Measurements from ENCODE around the gene CD22.
"Not testable (repeated sequence)": the region's sequence is repeated elsewhere in the genome, so short reads cannot be mapped to it uniquely, and the experiment has no call there.

Gene CD22

DNA sequence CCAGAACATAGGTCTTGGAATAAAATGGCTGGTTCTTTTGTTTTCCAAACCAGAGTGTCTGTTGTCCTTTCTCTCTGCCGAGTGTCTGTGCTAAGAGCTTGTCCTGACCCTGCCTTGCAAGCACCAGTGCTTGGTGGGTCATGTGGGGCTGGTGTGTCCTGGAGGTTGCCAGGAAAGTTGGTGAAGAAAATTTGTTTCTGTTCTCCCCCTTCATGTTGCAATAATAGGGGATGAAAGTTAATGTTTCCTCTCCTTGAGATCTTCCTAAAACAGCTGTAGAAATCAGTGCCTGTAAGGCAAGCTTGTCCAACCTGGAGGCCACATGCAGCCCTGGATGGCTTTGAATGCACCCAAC is 43.9 kb upstream of the CD22 start:
- TF ChIP-seq, protein P1, sequence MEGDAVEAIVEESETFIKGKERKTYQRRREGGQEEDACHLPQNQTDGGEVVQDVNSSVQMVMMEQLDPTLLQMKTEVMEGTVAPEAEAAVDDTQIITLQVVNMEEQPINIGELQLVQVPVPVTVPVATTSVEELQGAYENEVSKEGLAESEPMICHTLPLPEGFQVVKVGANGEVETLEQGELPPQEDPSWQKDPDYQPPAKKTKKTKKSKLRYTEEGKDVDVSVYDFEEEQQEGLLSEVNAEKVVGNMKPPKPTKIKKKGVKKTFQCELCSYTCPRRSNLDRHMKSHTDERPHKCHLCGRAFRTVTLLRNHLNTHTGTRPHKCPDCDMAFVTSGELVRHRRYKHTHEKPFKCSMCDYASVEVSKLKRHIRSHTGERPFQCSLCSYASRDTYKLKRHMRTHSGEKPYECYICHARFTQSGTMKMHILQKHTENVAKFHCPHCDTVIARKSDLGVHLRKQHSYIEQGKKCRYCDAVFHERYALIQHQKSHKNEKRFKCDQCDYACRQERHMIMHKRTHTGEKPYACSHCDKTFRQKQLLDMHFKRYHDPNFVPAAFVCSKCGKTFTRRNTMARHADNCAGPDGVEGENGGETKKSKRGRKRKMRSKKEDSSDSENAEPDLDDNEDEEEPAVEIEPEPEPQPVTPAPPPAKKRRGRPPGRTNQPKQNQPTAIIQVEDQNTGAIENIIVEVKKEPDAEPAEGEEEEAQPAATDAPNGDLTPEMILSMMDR (IDR thresholded peaks at IDR 0.05; ENCODE audit: control extremely low read depth, extremely low read depth, low read depth, missing control alignments): no peak
- POLR2A ChIA-PET: no interaction called here
- CTCF ChIA-PET: interaction anchor here (1.4 kb wide), 1 partner anchor 13 kb away, joined by 3 read pairs; no protein-coding TSS in a partner anchor
- no peak for DNase-seq (ENCODE audit: extremely low spot score)

- POLR2A ChIA-PET: not testable (repeated sequence)
Measured at GRCh38 chr19:35285465-35285864, 43.5 kb upstream of the CD22 start.

GRCh38 chr19:35286101-35286500 is 42.9 kb upstream of the CD22 start:
- POLR2A ChIA-PET; DNase-seq (ENCODE audit: extremely low spot score): not testable (repeated sequence)
- CTCF ChIA-PET: interaction anchor here (1.2 kb wide), 1 partner anchor 224 kb away, joined by 4 read pairs; no protein-coding TSS in a partner anchor

More at GRCh38 chr19:35285465-35285864, 43.5 kb upstream of the CD22 start:
- DNase-seq (ENCODE audit: extremely low spot score): not testable (repeated sequence)
- CTCF ChIA-PET: interaction anchor here (1.4 kb wide), 1 partner anchor 13 kb away, joined by 3 read pairs; no protein-coding TSS in a partner anchor

DNA sequence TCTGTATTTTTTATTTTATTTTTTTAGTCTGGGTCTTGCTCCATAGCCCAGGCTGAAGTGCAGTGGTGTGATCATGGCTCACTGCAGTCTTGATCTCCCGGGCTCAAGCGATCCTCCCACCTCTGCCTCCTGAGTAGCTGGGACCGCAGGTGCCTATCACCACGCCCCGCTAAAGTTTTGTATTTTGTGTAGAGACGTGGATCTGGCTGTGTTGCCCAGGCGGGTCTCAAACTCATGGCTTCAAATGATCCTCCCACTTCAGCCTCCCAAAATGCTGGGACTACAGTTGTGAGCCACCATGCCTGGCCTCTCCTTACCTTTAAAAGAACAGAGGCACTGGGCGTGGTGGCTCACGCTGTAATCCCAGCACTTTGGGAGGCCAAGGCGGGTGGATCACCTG is 41.3 kb upstream of the CD22 start:
- DNase-seq (ENCODE audit: extremely low spot score): no peak
- ChIA-PET CTCF (interaction anchor here (1.3 to 1.6 kb wide), 2 partner anchors 17 to 41 kb away, joined by 4 read pairs; partner anchors contain the start of gene CD22), POLR2A (no interaction called here)
- TF ChIP-seq, protein P1 (IDR thresholded peaks at IDR 0.05; ENCODE audit: control extremely low read depth, extremely low read depth, low read depth, missing control alignments): no peak

DNA sequence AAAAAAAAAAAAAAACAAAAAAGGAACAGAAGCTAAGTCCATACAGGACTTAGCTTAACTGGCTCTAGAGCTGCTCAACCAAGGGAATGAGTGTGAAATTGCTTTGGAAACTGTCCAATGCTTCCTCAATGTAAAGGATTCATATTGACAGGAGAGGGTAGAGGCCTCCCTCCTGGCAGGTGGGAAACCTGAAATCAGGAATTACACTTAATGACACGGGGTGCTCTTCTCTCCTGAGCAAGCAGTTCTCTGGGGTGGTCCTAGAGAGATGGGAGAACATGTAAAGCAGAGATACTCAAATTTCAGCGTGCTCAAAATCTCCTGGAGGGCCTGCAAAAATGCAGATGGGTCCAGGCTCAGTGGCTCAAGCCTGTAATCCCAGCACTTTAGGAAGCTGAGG is 40.7 kb upstream of the CD22 start:
- DNase-seq (ENCODE audit: extremely low spot score): no peak
- TF ChIP-seq, protein P1 (IDR thresholded peaks at IDR 0.05; ENCODE audit: control extremely low read depth, extremely low read depth, low read depth, missing control alignments): no peak
- POLR2A ChIA-PET: no interaction called here
- CTCF ChIA-PET: interaction anchor here (1.6 kb wide), 1 partner anchor 18 kb away, joined by 4 read pairs; no protein-coding TSS in a partner anchor

DNA sequence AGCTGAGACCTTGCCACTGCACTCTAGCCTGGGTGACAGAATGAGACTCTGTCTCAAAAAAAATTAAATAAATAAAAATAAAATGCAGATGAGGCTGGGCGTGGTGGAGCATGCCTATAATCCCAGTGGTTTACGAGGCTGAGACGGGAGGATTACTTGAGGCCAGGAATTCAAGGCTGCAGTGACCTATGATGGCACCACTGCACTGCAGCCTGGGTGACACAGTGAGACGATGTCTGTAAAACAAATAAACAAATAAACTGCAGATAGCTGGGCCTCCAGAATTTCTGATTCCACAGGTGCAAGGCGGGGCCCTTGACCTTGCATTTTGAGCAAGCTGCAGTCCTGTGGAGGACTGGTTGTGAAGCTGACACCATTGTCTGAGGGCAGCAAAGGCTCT is 40.1 kb upstream of the CD22 start:
- ChIA-PET POLR2A (no interaction called here), CTCF (interaction anchor here (0.8 to 1.6 kb wide), 2 partner anchors 10 to 18 kb away, joined by 3 to 4 read pairs; no protein-coding TSS in a partner anchor)

DNA sequence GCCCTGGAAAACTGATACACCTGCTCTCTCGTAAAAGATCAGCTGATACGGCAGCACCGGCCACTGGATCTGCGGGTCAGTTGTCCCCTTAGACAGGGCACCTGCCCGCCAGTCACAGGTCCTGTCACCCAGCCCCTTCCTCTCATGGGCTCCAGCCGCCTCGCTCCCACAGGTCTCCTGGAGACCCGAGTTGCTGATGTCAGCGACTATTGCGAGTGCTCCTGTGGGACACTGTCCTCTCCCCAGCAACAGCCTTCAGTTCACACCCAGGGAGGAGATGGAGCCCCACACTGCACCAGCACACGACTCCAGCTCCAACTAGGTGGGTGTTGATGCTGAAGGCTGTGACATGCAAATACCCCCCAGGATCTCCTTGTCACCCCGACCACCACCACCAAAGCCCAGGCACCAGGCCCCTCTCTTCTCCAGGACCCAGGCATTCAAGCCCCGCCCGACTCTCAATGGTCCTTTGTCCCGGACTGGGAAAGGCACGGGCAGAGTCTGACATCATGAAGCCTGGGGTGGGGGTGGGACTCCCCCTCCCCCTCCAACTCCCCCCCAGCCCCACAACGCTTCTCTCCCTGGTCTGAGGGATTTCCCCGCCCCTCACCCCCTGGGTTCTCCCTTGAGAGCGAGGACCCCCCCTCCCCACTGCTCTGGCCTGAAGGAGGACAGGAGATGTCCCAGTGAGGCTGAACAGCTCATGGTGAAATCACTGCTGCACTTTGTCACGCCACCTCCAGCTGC is 38.4 kb upstream of the CD22 start:
- ChIA-PET CTCF (interaction anchor here (1.4 kb wide), 1 partner anchor 10 kb away, joined by 4 read pairs; no protein-coding TSS in a partner anchor), POLR2A (no interaction called here)

More for the DNA sequence above, 40.1 kb upstream of the CD22 start:
- TF ChIP-seq, protein P1 (IDR thresholded peaks at IDR 0.05; ENCODE audit: control extremely low read depth, extremely low read depth, low read depth, missing control alignments): no peak
- no peak for DNase-seq (ENCODE audit: extremely low spot score)

More for the DNA sequence above, 38.4 kb upstream of the CD22 start:
- TF ChIP-seq, protein P1 (IDR thresholded peaks at IDR 0.05; ENCODE audit: control extremely low read depth, extremely low read depth, low read depth, missing control alignments): no peak
- DNase-seq (ENCODE audit: extremely low spot score): no peak
